GM12801 (cell line): ENCODE results near the gene USP13.

ENCODE experiments used
- TF ChIP-seq, protein P1 (sequence below): IDR thresholded peaks from one replicate; pipeline ENCODE4 v1.5.1; 2011; ENCODE audit warnings: control low read depth; ENCODE audit not compliant: insufficient read length; ENCODE audit errors: extremely low read depth

Gene USP13

DNA sequence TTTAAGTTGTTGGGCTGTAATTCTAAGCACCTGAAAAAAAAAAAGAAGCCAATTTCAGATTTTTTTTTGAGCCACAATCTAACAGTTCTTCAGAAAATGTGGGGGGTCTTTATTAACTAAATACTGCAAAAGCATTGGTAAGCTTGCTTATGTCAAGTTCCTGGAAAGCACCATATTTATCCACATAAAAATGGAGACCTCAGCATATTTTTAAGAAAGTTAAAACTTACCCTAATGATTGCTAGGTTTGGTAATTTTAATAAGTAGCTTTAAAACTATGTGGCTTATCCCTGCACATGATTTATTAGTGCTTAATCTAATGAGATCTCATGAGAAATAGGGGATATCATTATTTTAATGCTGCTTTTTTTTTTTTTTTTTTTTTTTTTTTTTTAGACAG is 156.8 kb downstream of the USP13 start:
- TF ChIP-seq, protein P1, sequence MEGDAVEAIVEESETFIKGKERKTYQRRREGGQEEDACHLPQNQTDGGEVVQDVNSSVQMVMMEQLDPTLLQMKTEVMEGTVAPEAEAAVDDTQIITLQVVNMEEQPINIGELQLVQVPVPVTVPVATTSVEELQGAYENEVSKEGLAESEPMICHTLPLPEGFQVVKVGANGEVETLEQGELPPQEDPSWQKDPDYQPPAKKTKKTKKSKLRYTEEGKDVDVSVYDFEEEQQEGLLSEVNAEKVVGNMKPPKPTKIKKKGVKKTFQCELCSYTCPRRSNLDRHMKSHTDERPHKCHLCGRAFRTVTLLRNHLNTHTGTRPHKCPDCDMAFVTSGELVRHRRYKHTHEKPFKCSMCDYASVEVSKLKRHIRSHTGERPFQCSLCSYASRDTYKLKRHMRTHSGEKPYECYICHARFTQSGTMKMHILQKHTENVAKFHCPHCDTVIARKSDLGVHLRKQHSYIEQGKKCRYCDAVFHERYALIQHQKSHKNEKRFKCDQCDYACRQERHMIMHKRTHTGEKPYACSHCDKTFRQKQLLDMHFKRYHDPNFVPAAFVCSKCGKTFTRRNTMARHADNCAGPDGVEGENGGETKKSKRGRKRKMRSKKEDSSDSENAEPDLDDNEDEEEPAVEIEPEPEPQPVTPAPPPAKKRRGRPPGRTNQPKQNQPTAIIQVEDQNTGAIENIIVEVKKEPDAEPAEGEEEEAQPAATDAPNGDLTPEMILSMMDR, result no peak

DNA sequence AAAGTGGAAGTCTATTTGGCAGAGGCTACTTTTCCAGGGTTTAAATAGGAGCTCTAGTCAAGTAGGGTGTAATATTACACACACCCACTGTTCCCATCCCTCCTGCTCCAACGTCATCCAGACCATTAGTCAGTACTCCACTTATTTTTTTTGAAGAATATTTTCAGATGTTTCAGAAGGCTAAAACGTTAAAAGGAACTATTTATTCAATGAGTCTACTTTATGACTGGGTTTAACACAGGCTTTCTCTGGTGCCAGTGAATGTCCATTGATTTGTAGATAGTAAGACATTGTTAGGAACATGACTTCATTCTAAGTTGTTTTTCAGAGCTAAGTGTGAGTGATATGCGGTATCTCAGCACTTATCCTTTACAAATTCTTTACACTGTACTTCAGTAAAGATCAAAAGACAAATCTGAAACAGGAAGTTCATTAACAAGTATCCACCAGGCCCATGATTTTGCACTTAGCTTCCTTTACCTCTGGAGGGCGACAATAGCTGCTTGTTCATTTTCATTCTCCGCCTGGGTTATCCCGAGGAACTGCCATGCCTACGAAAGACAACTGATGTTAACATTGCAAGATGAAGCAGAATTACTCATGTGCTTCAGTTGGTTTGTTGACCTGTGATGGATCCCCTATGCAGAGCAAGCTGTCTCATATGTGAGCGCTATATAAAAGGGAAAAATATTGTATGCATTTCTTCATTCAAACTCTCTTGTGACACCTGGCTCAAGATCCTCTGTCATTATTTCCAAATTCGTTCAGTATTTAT is 158.7 kb downstream of the USP13 start:
- TF ChIP-seq, protein P1, result peak; percentile 61

DNA sequence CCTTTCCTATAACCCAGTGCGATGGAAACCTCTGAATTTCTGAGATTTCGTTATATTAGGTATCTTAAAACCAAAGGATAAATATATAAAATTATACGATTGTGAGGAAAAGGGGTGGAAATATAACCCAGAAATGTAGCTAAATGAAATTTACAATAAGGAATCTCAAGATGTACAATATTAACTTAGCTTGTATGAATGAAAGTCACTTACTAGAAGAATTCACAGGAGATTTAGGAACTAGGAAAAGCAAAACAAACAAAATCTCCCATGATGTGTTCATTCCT is 159.2 kb downstream of the USP13 start:
- TF ChIP-seq, protein P1, result no peak

DNA sequence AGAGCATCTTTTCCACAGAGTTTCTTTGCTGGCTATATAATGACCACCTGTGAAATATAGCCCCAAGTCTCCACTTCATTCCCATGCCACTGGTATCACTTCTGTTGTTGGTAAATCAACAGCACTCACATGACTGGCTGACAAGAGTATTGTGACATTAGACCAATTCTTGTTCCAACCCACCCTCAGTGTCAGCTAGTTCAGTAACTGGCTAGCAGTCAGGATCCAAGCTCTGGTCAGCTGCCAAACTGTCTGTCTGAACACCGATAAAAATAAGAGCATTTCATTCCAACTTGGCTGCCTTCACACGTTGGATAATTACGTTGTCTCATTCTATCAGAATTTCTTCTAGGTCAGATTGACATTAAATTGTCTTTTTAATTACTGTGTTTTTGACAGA is 166.5 kb downstream of the USP13 start:
- TF ChIP-seq, protein P1, result no peak

DNA sequence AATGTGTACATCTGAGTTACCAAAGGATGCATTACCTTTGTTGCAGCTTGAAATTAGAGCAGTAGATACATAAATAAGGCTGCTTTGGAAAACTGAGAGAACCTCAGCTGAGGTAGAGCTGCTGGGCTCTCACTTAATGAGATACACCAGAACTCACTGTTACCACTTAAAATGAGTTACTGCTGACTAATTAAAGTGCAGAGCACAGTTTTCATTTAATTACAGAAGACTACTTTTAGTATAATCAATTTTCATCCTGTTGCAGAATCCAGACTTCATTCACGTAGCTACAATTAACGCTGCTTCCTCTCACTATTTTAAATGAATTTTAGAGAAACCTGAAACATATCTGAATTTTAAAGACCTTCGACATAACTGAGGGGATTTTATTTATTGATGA is 169.5 kb downstream of the USP13 start:
- TF ChIP-seq, protein P1, result no peak

DNA sequence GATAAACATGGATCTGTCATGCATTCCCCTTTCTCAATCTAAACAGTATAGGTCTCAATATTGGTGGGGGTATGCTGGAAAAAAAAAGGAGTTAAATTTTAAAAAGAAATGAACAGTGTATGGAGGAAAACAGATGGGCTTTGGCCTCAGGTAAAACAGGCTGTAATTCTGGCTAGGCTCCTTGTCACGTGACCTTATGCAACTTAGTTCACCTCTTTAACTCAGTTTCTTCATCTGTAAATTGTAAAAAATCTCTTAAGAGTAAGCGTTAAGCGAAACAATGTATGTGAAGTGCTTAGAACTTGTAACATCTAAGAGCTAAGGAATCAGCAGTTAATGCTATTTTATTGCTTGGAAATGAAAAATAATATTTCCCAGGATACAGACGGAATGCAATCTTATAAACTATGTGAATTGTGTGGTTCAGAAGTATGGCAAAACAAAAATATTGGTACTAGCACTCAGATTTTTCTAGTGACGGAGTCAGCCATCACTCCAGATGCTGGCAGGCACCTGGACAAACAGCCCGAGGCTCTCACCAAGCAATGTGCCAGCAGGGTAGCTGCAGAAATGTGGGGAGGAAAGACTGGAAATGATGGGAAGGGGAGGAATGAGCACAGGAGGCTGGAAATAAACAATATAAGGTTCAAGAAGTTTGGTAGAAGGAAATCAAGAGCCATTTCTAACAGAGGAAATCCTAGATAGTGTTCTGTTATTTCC is 172.8 kb downstream of the USP13 start:
- TF ChIP-seq, protein P1, result no peak

DNA sequence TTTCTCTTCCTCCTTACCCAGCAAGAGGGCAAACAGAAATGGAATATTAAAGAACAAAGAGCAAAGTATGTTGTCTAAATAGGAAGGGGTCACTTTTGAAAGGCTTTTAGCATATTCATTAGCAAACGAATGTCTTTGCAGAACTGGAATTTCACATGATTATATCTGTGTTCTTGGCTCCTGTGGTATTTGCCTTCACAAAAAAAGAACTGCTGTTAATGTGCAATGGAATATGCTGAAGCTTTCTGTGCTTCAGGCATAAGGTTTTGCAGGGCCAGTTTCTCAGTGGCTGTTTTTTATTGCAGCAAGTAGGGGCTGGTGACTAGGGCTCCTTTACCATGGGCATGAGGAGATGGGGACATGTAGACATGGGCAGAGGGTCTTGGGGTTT is 173.4 kb downstream of the USP13 start:
- TF ChIP-seq, protein P1, result no peak
